ENCODE measurements around the gene ACSM6. TPM values are rescaled to one million over a fixed set of nuclear protein-coding genes. Genes with fewer than 3 reads are reported as not detected.

Gene ACSM6
- total and polyA plus RNA-seq, 8 donors, result 0.13 to 7.5 (median 0.68) TPM; not detected in 3

DNA sequence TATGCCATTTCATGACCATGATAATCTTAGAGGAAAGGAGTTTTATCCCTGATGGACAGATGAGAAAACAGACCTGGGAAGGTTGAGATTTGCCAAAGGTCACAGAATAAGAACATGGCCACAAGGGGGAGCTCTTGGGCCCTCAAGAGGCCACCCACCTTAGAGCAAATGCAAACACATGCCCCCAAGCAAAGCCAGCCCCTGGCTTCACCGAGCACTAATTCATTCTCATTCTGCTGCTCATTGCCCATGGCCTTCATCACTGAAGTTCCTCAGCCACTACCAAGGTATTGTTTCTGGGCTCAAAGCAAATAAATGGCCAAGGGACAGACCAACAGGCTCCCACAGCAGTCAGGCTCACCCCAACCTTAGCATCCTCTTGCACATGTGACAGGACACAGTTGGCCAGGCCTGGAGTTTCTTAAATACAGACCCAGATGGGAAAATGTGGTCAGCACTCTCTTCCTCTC is 52.6 kb downstream of the ACSM6 start:
- Histone ChIP-seq H3K36me3 (peaks cover 19 to 79% (median 49%) of the 10 kb centered on the region in 4 donors), H3K4me3 (no peak overlapping the region), H3K27ac (peak overlapping the region in 4 of 5 donors; percentile 27 to 64 (median 52)), H3K9me3 (no peaks in the 10 kb centered on the region), H3K27me3 (no peaks in the 10 kb centered on the region), H3K4me1 (peaks cover 7 to 33% (median 14%) of the 10 kb centered on the region in 4 donors)
- DNase-seq, result peak; percentile 79 to 89
- intact Hi-C loops (cut with DNase I; ENCODE audit: low total_unique reads), result loop anchor here (5.0 kb wide), 1 partner anchor 116 kb away; no protein-coding TSS in a partner anchor
- TF ChIP-seq, protein P1, sequence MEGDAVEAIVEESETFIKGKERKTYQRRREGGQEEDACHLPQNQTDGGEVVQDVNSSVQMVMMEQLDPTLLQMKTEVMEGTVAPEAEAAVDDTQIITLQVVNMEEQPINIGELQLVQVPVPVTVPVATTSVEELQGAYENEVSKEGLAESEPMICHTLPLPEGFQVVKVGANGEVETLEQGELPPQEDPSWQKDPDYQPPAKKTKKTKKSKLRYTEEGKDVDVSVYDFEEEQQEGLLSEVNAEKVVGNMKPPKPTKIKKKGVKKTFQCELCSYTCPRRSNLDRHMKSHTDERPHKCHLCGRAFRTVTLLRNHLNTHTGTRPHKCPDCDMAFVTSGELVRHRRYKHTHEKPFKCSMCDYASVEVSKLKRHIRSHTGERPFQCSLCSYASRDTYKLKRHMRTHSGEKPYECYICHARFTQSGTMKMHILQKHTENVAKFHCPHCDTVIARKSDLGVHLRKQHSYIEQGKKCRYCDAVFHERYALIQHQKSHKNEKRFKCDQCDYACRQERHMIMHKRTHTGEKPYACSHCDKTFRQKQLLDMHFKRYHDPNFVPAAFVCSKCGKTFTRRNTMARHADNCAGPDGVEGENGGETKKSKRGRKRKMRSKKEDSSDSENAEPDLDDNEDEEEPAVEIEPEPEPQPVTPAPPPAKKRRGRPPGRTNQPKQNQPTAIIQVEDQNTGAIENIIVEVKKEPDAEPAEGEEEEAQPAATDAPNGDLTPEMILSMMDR (IDR thresholded peaks at IDR 0.05), result peak in 5 of 7 experiments; percentile 30 to 81 (median 67)
- TF ChIP-seq POLR2AphosphoS5 (IDR thresholded peaks at IDR 0.05), result peak in 1 of 3 donors; percentile 20
- no peak for TF ChIP-seq EP300 (IDR thresholded peaks at IDR 0.05)
- WGBS, 5 donors, result 0 to 19% (median 11%) methylated on average over 1 of the region's 1 CpG

DNA sequence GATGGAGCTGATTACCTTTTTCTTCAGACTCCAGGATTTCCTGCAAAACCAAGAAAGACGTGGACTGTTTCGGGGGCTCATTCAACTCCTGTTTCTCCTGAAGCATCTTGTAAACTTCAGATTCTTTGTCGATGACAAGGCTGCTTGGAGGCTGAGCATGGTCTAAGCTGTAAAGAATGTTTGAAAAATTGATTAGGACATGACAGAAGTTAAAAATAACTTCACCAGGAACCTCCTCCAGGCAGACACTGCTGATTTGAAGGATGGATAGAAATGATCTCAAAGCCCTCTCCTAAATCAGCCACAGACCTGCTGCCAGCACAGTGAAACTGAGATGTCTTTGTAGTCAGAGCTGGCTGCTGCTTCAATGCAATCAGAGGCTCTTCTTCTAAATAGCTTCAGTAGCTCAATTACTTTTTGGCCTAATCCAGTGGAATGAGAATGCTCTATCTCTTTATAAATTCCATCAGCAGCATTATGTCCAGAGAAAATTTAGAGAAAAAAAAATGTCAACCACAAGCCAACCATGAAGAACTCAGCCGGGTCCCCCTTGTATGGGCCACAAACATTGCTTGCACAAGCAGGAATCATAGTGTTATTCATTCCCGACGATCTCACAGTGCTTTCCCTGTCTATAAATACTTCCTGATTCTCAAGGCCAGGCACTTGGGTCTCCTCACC is 53.3 kb downstream of the ACSM6 start:
- intact Hi-C loops (cut with DNase I; ENCODE audit: low total_unique reads), result loop anchor here (5.0 kb wide), 1 partner anchor 115 kb away; no protein-coding TSS in a partner anchor
- H3K27ac ChIP-seq, result peak overlapping the region in 4 of 5 donors; percentile 46 to 64 (median 52)
- 52 to 60% (median 55%) methylated on average over 6 of the region's 6 CpGs for WGBS, 5 donors
- no peak overlapping the region for H3K4me3 ChIP-seq
- no peak for TF ChIP-seq POLR2AphosphoS5 (IDR thresholded peaks at IDR 0.05)
- TF ChIP-seq POLR2A (IDR thresholded peaks at IDR 0.05), result no peak
- TF ChIP-seq EP300 (IDR thresholded peaks at IDR 0.05), result no peak
- TF ChIP-seq, protein P1 (IDR thresholded peaks at IDR 0.05), result no peak
- DNase-seq, result no peak
- H3K27me3 ChIP-seq, result no peaks in the 10 kb centered on the region
- no peaks in the 10 kb centered on the region for H3K9me3 ChIP-seq
- peaks cover 13 to 78% (median 46%) of the 10 kb centered on the region in 4 donors for H3K36me3 ChIP-seq
- H3K4me1 ChIP-seq, result peaks cover 5 to 33% (median 14%) of the 10 kb centered on the region in 4 donors

DNA sequence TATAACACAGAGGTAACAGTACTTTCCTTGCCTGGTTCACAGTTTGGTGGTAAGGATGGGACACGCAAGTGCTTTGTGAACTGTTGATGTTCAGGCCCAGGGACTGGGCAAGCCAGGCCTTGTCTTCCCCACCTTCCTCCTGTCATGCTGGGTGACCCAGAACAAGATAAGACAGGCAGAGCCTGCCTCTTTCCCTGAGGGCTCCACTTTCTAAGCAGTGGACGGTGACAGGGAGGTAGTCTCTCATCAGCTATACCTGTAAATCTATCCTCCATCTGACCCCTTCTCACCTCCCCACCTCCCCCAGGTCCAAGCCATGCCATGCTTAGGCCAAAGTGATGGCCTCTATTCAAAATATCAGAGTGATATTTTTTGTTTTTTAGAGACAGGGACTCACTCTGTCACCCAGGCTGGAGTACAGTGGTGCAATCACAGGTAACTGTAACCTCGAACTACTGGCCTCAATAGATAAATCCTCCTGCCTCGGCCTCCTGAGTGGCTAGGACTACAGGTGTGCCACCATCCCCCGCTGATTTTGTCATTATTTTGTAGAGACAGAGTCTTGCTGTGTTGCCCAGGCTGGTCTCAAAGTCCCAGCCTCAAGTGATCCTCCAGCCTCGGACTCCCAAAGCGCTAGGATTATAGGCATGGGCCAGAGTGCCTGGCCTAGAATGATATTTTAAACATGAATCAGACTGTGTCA is 54.0 kb downstream of the ACSM6 start:
- intact Hi-C loops (cut with DNase I; ENCODE audit: low total_unique reads), result loop anchor here (5.0 kb wide), 1 partner anchor 114 kb away; no protein-coding TSS in a partner anchor
- DNase-seq, result no peak
- TF ChIP-seq POLR2AphosphoS5 (IDR thresholded peaks at IDR 0.05) (no peak), EP300 (IDR thresholded peaks at IDR 0.05) (no peak), POLR2A (IDR thresholded peaks at IDR 0.05) (no peak)
- TF ChIP-seq, protein P1 (IDR thresholded peaks at IDR 0.05), result no peak
- Histone ChIP-seq H3K36me3 (peaks cover 13 to 71% (median 41%) of the 10 kb centered on the region in 4 donors), H3K4me1 (peaks cover 6 to 39% (median 14%) of the 10 kb centered on the region in 4 donors), H3K9me3 (no peaks in the 10 kb centered on the region), H3K27ac (peak overlapping the region in 4 of 5 donors; percentile 46 to 64 (median 52)), H3K4me3 (no peak overlapping the region), H3K27me3 (no peaks in the 10 kb centered on the region)
- 88 to 94% (median 93%) methylated on average over 7 of the region's 7 CpGs for WGBS, 5 donors

DNA sequence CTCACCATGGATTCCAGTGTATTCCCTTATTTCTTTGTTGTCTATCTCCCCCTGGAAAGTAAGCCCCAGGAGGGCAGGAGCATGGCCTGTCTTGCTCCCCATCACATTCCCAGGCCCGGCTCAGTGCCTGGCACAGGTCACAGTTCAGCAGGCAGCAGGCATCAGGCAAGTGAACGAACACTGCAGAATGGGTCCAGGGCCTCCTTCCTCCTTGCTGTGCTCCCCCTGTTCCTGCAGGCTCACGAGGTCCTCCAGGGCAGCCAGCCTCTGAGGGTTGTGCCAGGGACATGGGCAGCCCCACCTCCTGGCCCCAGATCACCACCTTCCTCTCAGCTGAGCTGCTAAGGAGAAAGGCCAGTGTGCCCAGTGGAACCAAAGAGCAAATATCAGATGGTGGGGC is 55.0 kb downstream of the ACSM6 start:
- Histone ChIP-seq H3K36me3 (peaks cover 13 to 61% (median 33%) of the 10 kb centered on the region in 4 donors), H3K4me3 (no peak overlapping the region), H3K4me1 (peaks cover 12 to 48% (median 17%) of the 10 kb centered on the region in 4 donors), H3K27me3 (no peaks in the 10 kb centered on the region), H3K27ac (no peak overlapping the region), H3K9me3 (no peaks in the 10 kb centered on the region)
- DNase-seq, result no peak
- intact Hi-C loops (cut with DNase I; ENCODE audit: low total_unique reads), result loop anchor here (5.0 kb wide), 1 partner anchor 113 kb away; no protein-coding TSS in a partner anchor
- no peak for TF ChIP-seq POLR2AphosphoS5 (IDR thresholded peaks at IDR 0.05)
- TF ChIP-seq, protein P1 (IDR thresholded peaks at IDR 0.05), result no peak
- TF ChIP-seq EP300 (IDR thresholded peaks at IDR 0.05), result no peak
- TF ChIP-seq POLR2A (IDR thresholded peaks at IDR 0.05), result no peak
- 52 to 71% (median 64%) methylated on average over 3 of the region's 3 CpGs for WGBS, 5 donors

Data from stomach (tissue), 9 donors.